Fibroblast of the aortic adventitia (primary cell): Measurements from ENCODE around the gene SH3BGRL. TPM values are rescaled to one million over a fixed set of nuclear protein-coding genes. Genes with fewer than 3 reads are reported as not detected.

Source experiments
- DNase-seq: peaks from one replicate; pipeline ENCODE4 v3.0.0-alpha.2; 2010; ENCODE audit warnings: low read depth
- H3K4me3 ChIP-seq: 2 replicates; pipeline ENCODE4 v1.5.1; 2011; ENCODE audit warnings: low read depth, mild to moderate bottlenecking, control low read depth, low read length, moderate library complexity
- CTCF ChIP-seq: IDR thresholded peaks from 2 replicates; pipeline ENCODE4 v1.5.1; 2011; ENCODE audit warnings: mild to moderate bottlenecking, low read length, control low read depth, inconsistent platforms; ENCODE audit not compliant: insufficient read depth
- total RNA-seq: library from RNA; depleted of rRNA; stranded (reverse); fragments of >200 nt; gene quantifications from 2 replicates; pipeline ENCODE4 v1.2.3, GENCODE V29; 2012; ENCODE audit warnings: low replicate concordance

The SH3BGRL gene
- total RNA-seq: 132 TPM in 2 replicates

- no peak for TF ChIP-seq CTCF
- peak; percentile 90 for DNase-seq
- H3K4me3 ChIP-seq: peak within 1 kb of the TSS; percentile 79
These were observed at the start of gene SH3BGRL, which contains the start of gene HMGN5 for GRCh38 chrX:81201671-81202455. TSS of gene SH3BGRL (plus strand) at chrX:81202102. CDS start at chrX:81202201, 99 bp downstream. TSS of gene HMGN5 (minus strand) at chrX:81201913. CDS start at chrX:81121549, 80,364 bp downstream.

- DNase-seq: no peak
- no peak for TF ChIP-seq CTCF
- no peak overlapping the region for H3K4me3 ChIP-seq
These were observed 33.5 kb upstream of the SH3BGRL start for GRCh38 chrX:81168391-81168790.

- H3K4me3 ChIP-seq: no peak overlapping the region
- peak; percentile 51 for DNase-seq
- TF ChIP-seq CTCF: peak; percentile 11
These were observed 27.6 kb upstream of the SH3BGRL start for GRCh38 chrX:81174286-81174685.

GRCh38 chrX:81195259-81195658 lies 6.6 kb upstream of the SH3BGRL start:
- peak; percentile 17 for DNase-seq

GRCh38 chrX:81195712-81196111 lies 6.2 kb upstream of the SH3BGRL start:
- TF ChIP-seq CTCF: peak; percentile 62
- DNase-seq: peak; percentile 66
- H3K4me3 ChIP-seq: no peak overlapping the region

More at GRCh38 chrX:81195259-81195658, 6.6 kb upstream of the SH3BGRL start:
- no peak overlapping the region for H3K4me3 ChIP-seq
- TF ChIP-seq CTCF: no peak

- peak overlapping the region; percentile 79 for H3K4me3 ChIP-seq
- DNase-seq: peak; percentile 15
- no peak for TF ChIP-seq CTCF
These were observed 831 bp upstream of the SH3BGRL start for GRCh38 chrX:81201071-81201470.
